CD4-positive, alpha-beta T cell (primary cell): Measurements from ENCODE around the gene OGDH. TPM values are rescaled to one million over a fixed set of nuclear protein-coding genes. Genes with fewer than 3 reads are reported as not detected.

Experiments used
- ATAC-seq: fragments of 200-7000 bp; cut with Tn5 transposase; one replicate; pipeline ENCODE4 v1.10.0; 2022; ENCODE audit warnings: mild to moderate bottlenecking; ENCODE audit not compliant: poor library complexity
- CTCF ChIA-PET: fragments of 350-600 bp; sonication (Branson Sonifier 250); formaldehyde crosslinking; loops from one replicate; lab custom pipeline; 2021; ENCODE audit warnings: antibody characterized with exemption, inconsistent platforms; lab: Charles Lee
- POLR2A ChIA-PET: fragments of 350-600 bp; sonication (Branson Sonifier 250); formaldehyde crosslinking; loops from one replicate; lab custom pipeline; 2021; ENCODE audit warnings: antibody characterized with exemption, inconsistent platforms; lab: Charles Lee
- DNase-seq, 14 experiments: peaks; one replicate each; pipeline ENCODE4 v3.0.0-alpha.2; 2013 to 2020; ENCODE audit warnings: mixed read lengths in 2 of 14
- H3K27ac ChIP-seq, 2 donors: one replicate each; pipeline versions ENCODE4 v1.5.1 to v1.7.0; 2013; ENCODE audit warnings: low read length in 2 of 2, low read depth in 1 of 2, mild to moderate bottlenecking in 1 of 2
- H3K27me3 ChIP-seq, 2 experiments: 1 replicate in 1 of 2; 2 replicates in 1 of 2; pipeline versions ENCODE4 v1.6.1 to v1.7.0; 2013; ENCODE audit warnings: low read length in 2 of 2, control low read depth in 1 of 2, mild to moderate bottlenecking in 1 of 2, moderate library complexity in 1 of 2; ENCODE audit not compliant: insufficient read depth in 2 of 2, control insufficient read depth in 1 of 2
- H3K36me3 ChIP-seq: one replicate; pipeline ENCODE4 v1.6.1; 2013; ENCODE audit warnings: low read length, control low read depth; ENCODE audit not compliant: insufficient read depth
- H3K4me1 ChIP-seq: one replicate; pipeline ENCODE4 v1.6.1; 2013; ENCODE audit warnings: low read length, control low read depth; ENCODE audit not compliant: insufficient read depth
- H3K4me3 ChIP-seq: one replicate; pipeline ENCODE4 v1.5.1; 2013; ENCODE audit warnings: mild to moderate bottlenecking, low read length, moderate library complexity
- H3K9me3 ChIP-seq, 2 experiments: 1 replicate in 1 of 2; 2 replicates in 1 of 2; pipeline versions ENCODE4 v1.6.1 to v1.7.0; 2013; ENCODE audit warnings: low read length in 2 of 2, mild to moderate bottlenecking in 2 of 2, control low read depth in 1 of 2, moderate library complexity in 1 of 2; ENCODE audit not compliant: control insufficient read depth in 1 of 2, insufficient read depth in 1 of 2
- H3K27ac Mint-ChIP-seq: one replicate; pipeline ENCODE4 v1.8.0; 2020; ENCODE audit warnings: mixed read lengths
- H3K27me3 Mint-ChIP-seq: one replicate; pipeline ENCODE4 v1.8.0; 2021; ENCODE audit warnings: mixed read lengths
- H3K36me3 Mint-ChIP-seq: one replicate; pipeline ENCODE4 v1.8.0; 2021; ENCODE audit warnings: low read depth, mixed read lengths
- H3K4me1 Mint-ChIP-seq: one replicate; pipeline ENCODE4 v1.8.0; 2021; ENCODE audit warnings: low read depth, mixed read lengths
- H3K4me3 Mint-ChIP-seq: one replicate; pipeline ENCODE4 v1.8.0; 2020; ENCODE audit warnings: mild to moderate bottlenecking, mixed read lengths
- H3K9me3 Mint-ChIP-seq: one replicate; pipeline ENCODE4 v1.8.0; 2020; ENCODE audit warnings: mixed read lengths
- intact Hi-C, 2 experiments: fragments of 100-400 bp; cut with DNase I in 1 of 2; cut with micrococcal nuclease in 1 of 2; formaldehyde crosslinking; loops; one replicate each; pipeline versions ENCODE4 v1.15.1 to v1.9.0; 2023 to 2025; cut with DNase I, micrococcal nuclease
- total RNA-seq, 174 experiments: library from RNA in 2 of 174; stranded (reverse) in 2 of 174; gene quantifications; one replicate each; pipeline ENCODE4 v1.2.3 and lab custom pipeline; 2021 to 2026
- TF ChIP-seq, protein P1 (sequence below): fragments of 200-600 bp; IDR thresholded peaks from one replicate; pipeline ENCODE4 v1.8.0; 2022; ENCODE audit warnings: antibody characterized with exemption, mild to moderate bottlenecking

The OGDH gene
- total RNA-seq, 2 experiments from 2014 or later = 39.8 to 43.8 TPM

DNA sequence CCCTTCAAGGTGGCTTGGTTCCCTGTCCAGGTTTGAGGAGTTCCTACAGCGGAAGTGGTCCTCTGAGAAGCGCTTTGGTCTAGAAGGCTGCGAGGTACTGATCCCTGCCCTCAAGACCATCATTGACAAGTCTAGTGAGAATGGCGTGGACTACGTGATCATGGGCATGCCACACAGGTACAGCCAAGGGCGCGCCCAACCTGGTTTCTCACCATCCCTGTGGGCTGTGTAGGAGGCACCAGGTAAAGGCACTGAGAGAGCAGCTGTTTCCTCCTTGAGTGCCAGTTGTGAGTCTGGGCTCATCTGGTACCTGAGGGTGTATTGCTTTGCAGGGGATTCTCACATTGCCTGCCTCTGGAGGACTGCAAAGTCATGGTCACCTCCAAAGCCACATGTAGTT lies 68.0 kb downstream of the OGDH start:
- peaks cover 73% of the 10 kb centered on the region for H3K36me3 ChIP-seq
- no peaks in the 10 kb centered on the region for H3K27me3 ChIP-seq
- DNase-seq = no peak
- H3K9me3 ChIP-seq = no peaks in the 10 kb centered on the region
- H3K9me3 Mint-ChIP-seq = no peaks in the 10 kb centered on the region
- H3K27ac ChIP-seq = no peak overlapping the region
- H3K4me3 ChIP-seq = no peak overlapping the region
- H3K4me3 Mint-ChIP-seq = no peak overlapping the region
- TF ChIP-seq, protein P1, sequence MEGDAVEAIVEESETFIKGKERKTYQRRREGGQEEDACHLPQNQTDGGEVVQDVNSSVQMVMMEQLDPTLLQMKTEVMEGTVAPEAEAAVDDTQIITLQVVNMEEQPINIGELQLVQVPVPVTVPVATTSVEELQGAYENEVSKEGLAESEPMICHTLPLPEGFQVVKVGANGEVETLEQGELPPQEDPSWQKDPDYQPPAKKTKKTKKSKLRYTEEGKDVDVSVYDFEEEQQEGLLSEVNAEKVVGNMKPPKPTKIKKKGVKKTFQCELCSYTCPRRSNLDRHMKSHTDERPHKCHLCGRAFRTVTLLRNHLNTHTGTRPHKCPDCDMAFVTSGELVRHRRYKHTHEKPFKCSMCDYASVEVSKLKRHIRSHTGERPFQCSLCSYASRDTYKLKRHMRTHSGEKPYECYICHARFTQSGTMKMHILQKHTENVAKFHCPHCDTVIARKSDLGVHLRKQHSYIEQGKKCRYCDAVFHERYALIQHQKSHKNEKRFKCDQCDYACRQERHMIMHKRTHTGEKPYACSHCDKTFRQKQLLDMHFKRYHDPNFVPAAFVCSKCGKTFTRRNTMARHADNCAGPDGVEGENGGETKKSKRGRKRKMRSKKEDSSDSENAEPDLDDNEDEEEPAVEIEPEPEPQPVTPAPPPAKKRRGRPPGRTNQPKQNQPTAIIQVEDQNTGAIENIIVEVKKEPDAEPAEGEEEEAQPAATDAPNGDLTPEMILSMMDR = no peak
- no peak overlapping the region for H3K27ac Mint-ChIP-seq
- ChIA-PET POLR2A (no interaction called here), CTCF (no interaction called here)
- no peaks in the 10 kb centered on the region for H3K27me3 Mint-ChIP-seq
- no peaks in the 10 kb centered on the region for H3K4me1 Mint-ChIP-seq
- H3K36me3 Mint-ChIP-seq = peaks cover 72% of the 10 kb centered on the region
- no peaks in the 10 kb centered on the region for H3K4me1 ChIP-seq
- no peak for ATAC-seq
- intact Hi-C loops = no loop called here

GRCh38 chr7:44676776-44677175 lies 70.3 kb downstream of the OGDH start:
- H3K36me3 Mint-ChIP-seq = peaks cover 82% of the 10 kb centered on the region
- H3K4me1 Mint-ChIP-seq = no peaks in the 10 kb centered on the region
- no peaks in the 10 kb centered on the region for H3K27me3 Mint-ChIP-seq
- no peak for DNase-seq
- peaks cover 80% of the 10 kb centered on the region for H3K36me3 ChIP-seq
- no peak overlapping the region for H3K27ac Mint-ChIP-seq
- no peaks in the 10 kb centered on the region for H3K9me3 Mint-ChIP-seq
- POLR2A ChIA-PET = no interaction called here
- ATAC-seq = no peak
- TF ChIP-seq, protein P1 = no peak
- H3K4me3 ChIP-seq = no peak overlapping the region
- CTCF ChIA-PET = no interaction called here
- H3K9me3 ChIP-seq = no peaks in the 10 kb centered on the region
- H3K27ac ChIP-seq = no peak overlapping the region
- intact Hi-C loops = no loop called here
- H3K4me3 Mint-ChIP-seq = no peak overlapping the region
- no peaks in the 10 kb centered on the region for H3K27me3 ChIP-seq
- no peaks in the 10 kb centered on the region for H3K4me1 ChIP-seq

GRCh38 chr7:44678101-44678470 lies 71.7 kb downstream of the OGDH start:
- no peaks in the 10 kb centered on the region for H3K9me3 Mint-ChIP-seq
- no peaks in the 10 kb centered on the region for H3K27me3 Mint-ChIP-seq
- Histone ChIP-seq H3K4me3 (no peak overlapping the region), H3K27me3 (no peaks in the 10 kb centered on the region), H3K9me3 (no peaks in the 10 kb centered on the region), H3K36me3 (peaks cover 81% of the 10 kb centered on the region), H3K4me1 (no peaks in the 10 kb centered on the region), H3K27ac (no peak overlapping the region)
- ChIA-PET POLR2A (no interaction called here), CTCF (interaction anchor here (0.6 kb wide), 1 partner anchor 90 kb away, joined by 3 read pairs; no protein-coding TSS in a partner anchor)
- no peak overlapping the region for H3K27ac Mint-ChIP-seq
- TF ChIP-seq, protein P1 = no peak
- no peak overlapping the region for H3K4me3 Mint-ChIP-seq
- H3K36me3 Mint-ChIP-seq = peaks cover 83% of the 10 kb centered on the region
- intact Hi-C loops = no loop called here
- ATAC-seq (no peak), DNase-seq (no peak)
- H3K4me1 Mint-ChIP-seq = no peaks in the 10 kb centered on the region
